RWPE1 (cell line): ENCODE data around the gene PKDCC.
A peak's percentile ranks its signal among the peaks of the same experiment; 100 is the strongest.

Experiments used
- CTCF ChIA-PET: fragments of 350-600 bp; sonication (Branson Sonifier 250); formaldehyde crosslinking; extraction: SDS; loops from one replicate; lab custom pipeline; 2021; lab: Yijun Ruan, JAX
- POLR2A ChIA-PET: fragments of 400-600 bp; formaldehyde crosslinking; extraction: SDS; loops from one replicate; lab custom pipeline; 2020; ENCODE audit warnings: antibody characterized with exemption; ENCODE audit not compliant: low non-redundant PET; lab: Yijun Ruan, JAX
- DNase-seq: peaks from one replicate; pipeline ENCODE4 v3.0.0; 2012; ENCODE audit warnings: low spot score
- H3K27ac ChIP-seq: fragments of 450-650 bp; 2 replicates; pipeline ENCODE4 v1.5.1; 2017
- CTCF ChIP-seq: fragments of 450-650 bp; conservative IDR thresholded peaks from 2 replicates; pipeline ENCODE4 v1.5.1; 2017; ENCODE audit warnings: low read depth, mild to moderate bottlenecking

Gene PKDCC, protein sequence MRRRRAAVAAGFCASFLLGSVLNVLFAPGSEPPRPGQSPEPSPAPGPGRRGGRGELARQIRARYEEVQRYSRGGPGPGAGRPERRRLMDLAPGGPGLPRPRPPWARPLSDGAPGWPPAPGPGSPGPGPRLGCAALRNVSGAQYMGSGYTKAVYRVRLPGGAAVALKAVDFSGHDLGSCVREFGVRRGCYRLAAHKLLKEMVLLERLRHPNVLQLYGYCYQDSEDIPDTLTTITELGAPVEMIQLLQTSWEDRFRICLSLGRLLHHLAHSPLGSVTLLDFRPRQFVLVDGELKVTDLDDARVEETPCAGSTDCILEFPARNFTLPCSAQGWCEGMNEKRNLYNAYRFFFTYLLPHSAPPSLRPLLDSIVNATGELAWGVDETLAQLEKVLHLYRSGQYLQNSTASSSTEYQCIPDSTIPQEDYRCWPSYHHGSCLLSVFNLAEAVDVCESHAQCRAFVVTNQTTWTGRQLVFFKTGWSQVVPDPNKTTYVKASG

DNA sequence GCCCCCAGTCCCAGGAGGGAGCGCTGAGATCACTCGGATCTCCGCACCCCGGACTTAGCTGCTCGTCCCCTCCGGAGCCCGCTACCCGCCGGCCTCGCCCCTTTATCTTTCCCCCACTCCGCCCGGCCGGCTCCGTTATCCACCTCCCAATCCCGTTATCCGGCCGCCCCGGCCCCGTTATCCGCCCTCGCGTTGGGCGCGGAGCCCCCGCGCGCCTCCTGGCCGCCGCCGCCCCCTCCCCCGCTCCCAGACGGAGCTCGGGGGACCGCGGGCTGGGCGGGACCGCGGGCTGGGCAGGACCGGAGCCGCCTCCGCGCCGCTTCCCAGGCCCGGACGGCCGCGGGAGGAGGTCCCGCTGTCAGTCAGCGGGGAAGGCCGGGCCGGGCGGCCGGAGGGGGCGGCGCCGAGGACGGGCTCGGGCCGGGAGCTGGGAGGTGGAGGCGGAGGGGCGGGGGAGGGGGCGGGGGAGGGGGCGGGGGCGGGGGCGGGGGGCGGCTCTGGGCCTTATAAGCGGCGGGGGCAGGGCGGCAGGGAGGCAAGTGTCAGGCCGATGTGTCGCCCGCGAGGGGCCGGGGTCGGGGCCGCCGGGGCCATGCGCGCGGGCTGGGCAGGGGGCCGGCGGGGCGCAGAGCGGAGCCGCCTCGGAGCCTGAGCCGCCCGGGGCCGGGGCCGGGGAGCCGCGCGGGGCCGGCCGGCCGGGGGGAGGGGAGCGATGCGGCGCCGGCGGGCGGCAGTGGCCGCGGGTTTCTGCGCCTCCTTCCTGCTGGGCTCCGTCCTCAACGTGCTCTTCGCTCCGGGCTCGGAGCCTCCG lies at the start of gene PKDCC:
Gene PKDCC (plus strand): TSS at position 534 of the 811 bp plus-strand sequence. CDS start 179 bp downstream, at position 713.
- TF ChIP-seq CTCF, result no peak
- DNase-seq, result peak; percentile 61

GRCh38 chr2:41998186-41999127 lies 49.4 kb upstream of the PKDCC start:
- DNase-seq, result no peak
- no peak for TF ChIP-seq CTCF
- ChIA-PET POLR2A (no interaction called here), CTCF (interaction anchor here (0.7 kb wide), 1 partner anchor 14 kb away, joined by 4 read pairs; no protein-coding TSS in a partner anchor)
- H3K27ac ChIP-seq, result no peak overlapping the region

More for the DNA sequence above, at the start of gene PKDCC:
- POLR2A ChIA-PET, result no interaction called here
- no peak within 1 kb of the TSS for H3K27ac ChIP-seq
- CTCF ChIA-PET, result no interaction called here

GRCh38 chr2:41999128-41999480 lies 48.7 kb upstream of the PKDCC start:
- ChIA-PET POLR2A (no interaction called here), CTCF (interaction anchor here (0.7 kb wide), 1 partner anchor 13 kb away, joined by 4 read pairs; no protein-coding TSS in a partner anchor)

DNA sequence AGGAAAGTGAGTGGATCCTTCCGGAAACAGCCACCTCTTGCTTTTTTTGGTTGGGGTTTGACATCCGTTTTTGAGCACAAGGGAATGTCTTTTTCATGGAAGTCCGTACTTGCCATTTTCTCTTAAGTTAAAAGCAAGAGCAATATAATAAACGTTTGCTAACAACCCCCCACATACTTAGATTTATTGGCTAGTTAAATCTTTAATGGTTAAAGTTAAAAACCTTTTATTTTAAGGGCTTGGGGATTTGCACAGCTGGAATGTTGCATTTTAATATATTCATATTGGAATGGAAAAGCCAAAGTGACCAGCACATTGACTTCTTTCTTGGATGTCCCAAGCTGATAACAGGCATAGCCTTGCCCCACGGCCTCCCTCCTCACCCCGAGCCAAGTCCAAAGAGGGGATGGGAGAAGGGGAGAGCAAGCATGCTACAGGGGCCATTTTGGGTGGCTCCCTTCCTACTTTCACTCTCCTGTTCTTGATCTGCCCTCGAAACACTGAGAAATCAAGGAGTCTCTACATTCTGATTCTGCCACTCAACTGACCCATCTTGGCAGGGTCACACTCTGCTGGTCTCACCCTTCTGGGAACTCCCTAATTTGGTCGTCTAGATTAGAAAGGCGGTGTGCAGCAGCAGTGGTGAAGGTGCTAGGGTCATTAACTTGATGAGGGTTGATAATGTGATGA lies 48.1 kb upstream of the PKDCC start:
- DNase-seq, result no peak
- POLR2A ChIA-PET, result no interaction called here
- CTCF ChIA-PET, result no interaction called here
- no peak overlapping the region for H3K27ac ChIP-seq
- no peak for TF ChIP-seq CTCF

More at GRCh38 chr2:41999128-41999480, 48.7 kb upstream of the PKDCC start:
- no peak for TF ChIP-seq CTCF
- no peak overlapping the region for H3K27ac ChIP-seq
- no peak for DNase-seq

DNA sequence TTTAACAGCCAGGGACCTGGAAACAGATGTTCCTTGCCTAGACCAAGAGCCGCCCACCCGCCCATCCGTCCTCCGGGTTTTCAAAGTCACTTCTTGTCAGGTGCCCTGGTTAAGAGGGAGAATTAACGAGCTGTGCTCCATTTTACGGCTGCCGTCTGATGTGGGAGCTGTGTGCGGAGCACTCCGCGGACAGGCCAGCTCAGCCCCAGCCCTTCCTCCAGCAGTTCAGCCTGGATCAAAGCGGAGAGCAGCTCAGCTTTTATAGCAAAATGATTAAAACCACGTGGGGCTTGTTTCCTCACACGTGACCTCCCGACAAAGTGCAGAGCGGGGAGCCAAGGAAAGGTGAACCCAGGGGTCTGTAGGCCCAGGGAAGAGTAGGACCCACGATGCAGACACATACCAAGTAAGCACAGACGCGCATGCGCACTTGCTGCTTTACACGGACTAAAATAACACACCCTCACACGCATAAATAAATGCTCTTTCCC lies 46.1 kb upstream of the PKDCC start:
- POLR2A ChIA-PET, result no interaction called here
- CTCF ChIA-PET, result no interaction called here

More for the DNA sequence above, 46.1 kb upstream of the PKDCC start:
- TF ChIP-seq CTCF, result no peak
- DNase-seq, result no peak
- H3K27ac ChIP-seq, result no peak overlapping the region
